SJCRH30 (cell line): ENCODE data around the gene GABRR3. TPM values are rescaled to one million over a fixed set of nuclear protein-coding genes. Genes with fewer than 3 reads are reported as not detected.

Source experiments
- DNase-seq, 2 experiments: peaks; one replicate each; pipeline ENCODE4 v3.0.0-alpha.2; 2015 to 2020
- H3K27ac ChIP-seq: fragments of 250-450 bp; sonication (Bioruptor Pico); 2 replicates; pipeline ENCODE4 v1.5.1; 2020; ENCODE audit warnings: mild to moderate bottlenecking, moderate library complexity
- H3K27me3 ChIP-seq: fragments of 250-450 bp; sonication (Bioruptor Pico); 2 replicates; pipeline ENCODE4 v1.5.1; 2020; ENCODE audit warnings: mild to moderate bottlenecking, moderate library complexity
- H3K36me3 ChIP-seq: fragments of 250-450 bp; sonication (Bioruptor Pico); 2 replicates; pipeline ENCODE4 v1.5.1; 2020; ENCODE audit warnings: mild to moderate bottlenecking, moderate library complexity
- H3K4me1 ChIP-seq: fragments of 250-450 bp; sonication (Bioruptor Pico); 2 replicates; pipeline ENCODE4 v1.5.1; 2020; ENCODE audit warnings: mild to moderate bottlenecking, moderate library complexity
- H3K4me3 ChIP-seq: fragments of 250-450 bp; sonication (Bioruptor Pico); 2 replicates; pipeline ENCODE4 v1.5.1; 2020; ENCODE audit warnings: mild to moderate bottlenecking, moderate library complexity
- H3K9me3 ChIP-seq: fragments of 250-450 bp; sonication (Bioruptor Pico); replicated peaks from 2 replicates; pipeline ENCODE4 v1.5.1; 2020; ENCODE audit warnings: mild to moderate bottlenecking, moderate library complexity
- total RNA-seq: library from RNA; depleted of rRNA; stranded (reverse); fragments of >200 nt; shearing (Covaris generic); gene quantifications from 2 replicates; pipeline ENCODE4 v1.2.3, GENCODE V29; 2014

GABRR3 gene
- total RNA-seq, 1 experiment from 2014 or later: not detected

DNA sequence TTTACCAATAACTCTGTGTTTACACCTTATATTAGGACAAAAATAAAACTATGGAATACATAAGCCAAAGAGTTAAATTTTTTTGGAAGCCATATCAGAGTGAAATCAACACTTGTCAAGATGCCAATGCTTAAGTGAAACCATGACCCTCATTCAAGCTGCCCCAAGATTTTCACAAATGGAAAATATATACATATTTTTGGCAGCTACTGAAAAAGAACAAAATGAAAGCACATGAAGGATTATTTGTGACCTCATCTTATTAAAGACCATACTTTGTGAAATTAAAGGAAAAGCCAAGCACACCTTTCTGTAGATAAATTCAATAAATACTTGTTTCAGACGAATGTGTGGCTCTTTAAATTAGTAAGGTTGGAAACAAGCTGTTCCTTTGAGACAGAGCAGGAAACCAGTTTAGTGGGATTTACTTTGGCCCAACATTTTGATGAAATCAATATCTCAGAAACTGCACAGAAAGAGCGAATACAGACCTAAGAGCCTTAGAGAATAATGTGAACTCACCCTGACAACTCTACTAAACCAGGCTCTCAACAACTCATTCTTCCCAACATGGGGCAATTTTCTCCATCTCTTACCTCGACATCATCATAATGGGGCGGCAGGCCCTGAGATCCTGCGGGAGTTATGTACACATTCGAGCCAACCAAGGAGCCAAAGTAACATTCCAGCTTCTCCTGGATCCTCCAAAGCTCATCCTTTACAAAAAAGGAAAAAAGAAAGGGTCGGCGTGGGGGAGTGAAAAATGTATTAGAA lies 73.9 kb downstream of the GABRR3 start:
- no peak for DNase-seq
- Histone ChIP-seq H3K4me3 (no peak overlapping the region), H3K4me1 (no peaks in the 10 kb centered on the region), H3K36me3 (peaks cover 69% of the 10 kb centered on the region), H3K27me3 (no peaks in the 10 kb centered on the region), H3K27ac (no peak overlapping the region), H3K9me3 (no peaks in the 10 kb centered on the region)

DNA sequence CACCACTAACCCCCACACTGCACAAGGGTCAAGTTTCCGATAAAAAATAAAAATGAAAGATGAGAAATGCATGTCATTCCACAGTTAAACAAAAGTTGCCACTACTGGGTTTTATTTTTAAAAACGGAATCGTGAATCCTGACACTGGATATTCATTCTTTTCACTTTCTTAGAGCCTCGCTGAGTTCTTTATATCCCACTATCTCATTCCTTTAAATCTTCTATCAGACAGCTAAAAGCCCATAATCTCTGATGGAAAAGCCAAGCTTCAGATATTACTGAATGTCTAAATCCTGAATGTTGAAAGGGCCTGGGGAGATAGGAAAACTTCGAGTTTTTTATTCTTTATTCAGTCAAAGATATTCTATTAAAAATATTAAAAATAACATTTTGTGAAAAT lies 74.6 kb downstream of the GABRR3 start:
- Histone ChIP-seq H3K27me3 (no peaks in the 10 kb centered on the region), H3K4me1 (no peaks in the 10 kb centered on the region), H3K27ac (no peak overlapping the region), H3K9me3 (no peaks in the 10 kb centered on the region), H3K4me3 (no peak overlapping the region), H3K36me3 (peaks cover 65% of the 10 kb centered on the region)
- DNase-seq: no peak

DNA sequence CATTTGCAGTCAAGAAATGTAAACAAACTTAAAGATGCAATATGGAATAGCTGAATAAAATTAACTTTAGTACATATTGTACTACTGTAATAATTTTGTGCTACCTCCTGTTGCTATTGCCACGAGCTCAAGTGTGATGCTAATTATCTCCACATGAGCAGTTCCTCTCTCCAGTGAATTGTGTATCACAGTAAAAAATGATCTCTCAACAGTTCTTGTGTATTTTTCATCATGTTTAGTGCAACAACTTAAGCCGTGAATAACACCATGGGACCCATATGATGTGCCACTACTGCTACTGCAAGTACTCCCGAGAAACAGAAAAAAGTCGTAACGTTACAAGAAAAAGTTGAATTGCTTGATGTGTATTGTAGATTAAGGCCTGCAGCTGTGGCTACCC lies 75.2 kb downstream of the GABRR3 start:
- H3K27me3 ChIP-seq: no peaks in the 10 kb centered on the region
- no peaks in the 10 kb centered on the region for H3K4me1 ChIP-seq
- H3K4me3 ChIP-seq: no peak overlapping the region
- no peak overlapping the region for H3K27ac ChIP-seq
- H3K9me3 ChIP-seq: no peaks in the 10 kb centered on the region
- peaks cover 61% of the 10 kb centered on the region for H3K36me3 ChIP-seq
- no peak for DNase-seq

DNA sequence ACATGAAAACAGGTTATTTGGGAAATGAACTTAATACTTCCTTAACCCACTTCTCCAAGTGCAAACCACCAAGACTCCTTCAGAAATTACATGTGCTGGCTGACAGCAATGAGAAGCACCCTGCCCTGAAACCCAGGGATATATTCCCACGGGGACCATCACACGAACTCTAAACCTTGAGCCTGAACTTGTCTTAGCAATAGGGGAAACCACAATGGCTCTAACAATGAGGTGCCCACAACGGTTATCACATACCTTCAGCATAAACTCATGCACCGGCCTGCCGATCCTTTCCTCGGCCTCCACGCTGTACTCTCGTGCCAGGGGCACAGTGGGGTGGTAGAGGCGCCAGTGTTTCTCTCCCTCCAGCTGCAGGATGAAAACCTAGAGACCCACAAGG lies 76.3 kb downstream of the GABRR3 start:
- peaks cover 65% of the 10 kb centered on the region for H3K36me3 ChIP-seq
- no peaks in the 10 kb centered on the region for H3K4me1 ChIP-seq
- H3K27ac ChIP-seq: no peak overlapping the region
- DNase-seq: no peak
- H3K4me3 ChIP-seq: no peak overlapping the region
- H3K27me3 ChIP-seq: no peaks in the 10 kb centered on the region
- H3K9me3 ChIP-seq: no peaks in the 10 kb centered on the region

DNA sequence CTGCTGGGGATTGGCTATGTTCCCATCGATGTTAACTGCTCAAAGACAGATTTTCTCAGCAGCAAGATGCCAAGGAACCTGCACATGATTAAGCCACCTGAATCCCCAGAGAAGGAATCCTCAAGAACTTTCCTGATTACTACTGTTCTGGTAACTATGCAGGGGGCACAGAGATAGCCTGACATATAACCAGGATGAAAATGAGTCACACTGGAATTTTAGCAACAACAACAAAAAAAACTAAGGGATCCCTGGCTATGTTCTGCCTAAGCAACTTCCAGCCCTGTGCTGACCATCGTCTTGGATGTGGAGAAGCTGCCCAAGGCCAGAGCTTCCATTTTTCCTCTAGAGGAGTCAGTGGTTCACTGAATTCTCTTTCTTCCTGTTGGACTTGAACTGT lies 76.7 kb downstream of the GABRR3 start:
- DNase-seq: no peak
- Histone ChIP-seq H3K4me3 (no peak overlapping the region), H3K4me1 (no peaks in the 10 kb centered on the region), H3K9me3 (no peaks in the 10 kb centered on the region), H3K27me3 (no peaks in the 10 kb centered on the region), H3K27ac (no peak overlapping the region), H3K36me3 (peaks cover 64% of the 10 kb centered on the region)

DNA sequence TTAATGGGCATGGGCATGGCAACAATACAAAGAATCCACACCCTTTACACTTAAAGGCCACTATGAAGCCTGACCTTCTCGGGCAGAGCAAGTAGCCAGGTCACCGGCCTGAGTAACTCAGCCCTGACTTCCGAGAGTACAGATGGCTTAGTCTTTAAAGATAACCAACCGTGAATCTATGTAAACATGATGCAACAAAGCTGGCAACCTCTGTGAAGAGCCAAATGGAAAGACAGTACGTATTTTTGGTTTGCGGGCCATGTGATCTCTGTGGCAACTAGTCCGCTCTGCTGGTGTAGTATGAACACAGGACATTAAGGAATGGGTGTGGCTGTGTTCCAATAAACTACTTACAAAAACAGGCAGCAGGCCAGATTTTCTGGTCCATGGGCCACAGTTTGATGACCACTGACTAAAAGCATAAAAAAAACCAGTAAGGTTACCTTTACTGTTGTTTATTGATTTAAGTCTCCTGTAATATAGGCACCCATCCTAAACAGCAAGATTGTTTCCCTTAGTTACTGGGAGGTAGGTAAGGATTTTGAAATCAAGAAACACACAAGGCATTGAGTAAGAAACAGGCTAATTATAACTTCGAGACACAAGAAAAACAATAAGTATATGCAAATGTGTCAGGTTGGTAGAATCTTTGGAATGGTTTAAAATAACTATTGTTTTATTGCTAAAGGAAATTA lies 77.4 kb downstream of the GABRR3 start:
- Histone ChIP-seq H3K27me3 (no peaks in the 10 kb centered on the region), H3K9me3 (no peaks in the 10 kb centered on the region), H3K4me3 (no peak overlapping the region), H3K27ac (no peak overlapping the region), H3K4me1 (no peaks in the 10 kb centered on the region), H3K36me3 (peaks cover 62% of the 10 kb centered on the region)
- DNase-seq: no peak

DNA sequence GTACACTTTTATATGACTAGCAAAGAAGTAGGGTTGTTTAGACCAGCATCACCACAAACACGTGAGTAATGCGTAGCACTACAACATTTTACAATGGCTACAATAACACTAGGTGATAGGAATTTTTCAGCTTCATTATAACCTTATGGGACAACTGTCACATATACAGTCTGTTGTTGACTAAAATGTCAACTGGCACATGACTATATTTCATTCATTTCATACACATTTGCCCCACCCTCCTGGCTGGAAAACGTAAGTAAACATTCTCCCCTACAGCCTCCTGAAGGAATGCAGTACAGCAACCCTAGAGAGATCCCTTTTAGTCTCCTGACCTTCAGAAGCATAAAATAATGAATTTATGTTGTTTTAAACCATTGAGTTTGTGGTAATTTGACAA lies 79.1 kb downstream of the GABRR3 start:
- H3K4me3 ChIP-seq: no peak overlapping the region
- no peaks in the 10 kb centered on the region for H3K9me3 ChIP-seq
- H3K27ac ChIP-seq: no peak overlapping the region
- no peak for DNase-seq
- no peaks in the 10 kb centered on the region for H3K27me3 ChIP-seq
- no peaks in the 10 kb centered on the region for H3K4me1 ChIP-seq
- peaks cover 69% of the 10 kb centered on the region for H3K36me3 ChIP-seq

DNA sequence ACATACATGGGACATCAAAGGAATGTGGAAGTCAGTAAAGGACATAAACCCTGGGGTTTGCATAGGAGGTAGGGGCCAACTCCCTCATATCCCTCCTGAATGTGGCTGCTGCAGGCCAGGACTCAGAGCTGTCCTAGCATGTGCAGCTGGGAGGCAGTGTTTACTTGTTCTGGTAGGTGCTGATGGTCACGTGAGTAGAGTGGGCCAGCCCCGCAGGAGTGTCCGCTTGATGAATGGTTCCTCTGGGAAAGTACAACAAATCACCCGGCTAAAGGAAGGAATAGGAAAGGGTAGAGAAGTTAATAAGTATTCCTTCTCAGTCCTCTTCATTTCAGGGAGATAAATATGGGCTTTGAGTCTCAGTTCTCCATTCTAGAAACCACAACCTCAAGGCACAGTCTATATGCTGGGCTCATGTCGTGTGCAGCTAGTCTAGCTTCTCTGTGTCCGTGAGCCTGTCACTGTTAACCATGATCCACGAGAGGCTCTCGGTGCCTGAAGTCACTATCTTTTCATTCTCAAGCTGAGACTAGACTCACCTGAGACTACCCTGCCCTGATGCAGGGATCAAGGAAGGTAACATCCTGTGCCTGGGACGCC lies 80.8 kb downstream of the GABRR3 start:
- DNase-seq: no peak

DNA sequence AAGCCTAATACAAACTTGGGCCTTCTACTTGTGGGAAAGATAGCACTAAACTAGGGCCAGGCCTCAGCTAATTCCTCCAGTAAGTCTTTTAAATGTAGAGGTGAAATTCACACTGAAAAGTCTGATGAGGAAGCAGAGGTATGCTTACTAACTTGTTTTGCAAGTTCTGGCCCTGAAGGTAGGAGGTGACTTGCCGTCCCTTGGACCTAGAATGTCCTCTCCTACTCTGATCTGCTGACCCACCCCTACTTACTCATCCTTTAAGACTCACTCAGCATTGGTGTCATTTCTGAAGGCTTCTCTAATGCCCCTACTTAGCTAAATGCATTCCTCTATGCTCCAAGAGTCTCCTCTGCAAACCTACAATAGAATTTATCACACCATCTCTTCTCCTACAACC lies 82.2 kb downstream of the GABRR3 start:
- Histone ChIP-seq H3K4me1 (no peaks in the 10 kb centered on the region), H3K27ac (no peak overlapping the region), H3K27me3 (no peaks in the 10 kb centered on the region), H3K4me3 (no peak overlapping the region), H3K36me3 (peaks cover 67% of the 10 kb centered on the region), H3K9me3 (no peaks in the 10 kb centered on the region)
- no peak for DNase-seq

More for the DNA sequence above, 80.8 kb downstream of the GABRR3 start:
- Histone ChIP-seq H3K4me3 (no peak overlapping the region), H3K27ac (no peak overlapping the region), H3K36me3 (peaks cover 69% of the 10 kb centered on the region), H3K27me3 (no peaks in the 10 kb centered on the region), H3K9me3 (no peaks in the 10 kb centered on the region), H3K4me1 (no peaks in the 10 kb centered on the region)

DNA sequence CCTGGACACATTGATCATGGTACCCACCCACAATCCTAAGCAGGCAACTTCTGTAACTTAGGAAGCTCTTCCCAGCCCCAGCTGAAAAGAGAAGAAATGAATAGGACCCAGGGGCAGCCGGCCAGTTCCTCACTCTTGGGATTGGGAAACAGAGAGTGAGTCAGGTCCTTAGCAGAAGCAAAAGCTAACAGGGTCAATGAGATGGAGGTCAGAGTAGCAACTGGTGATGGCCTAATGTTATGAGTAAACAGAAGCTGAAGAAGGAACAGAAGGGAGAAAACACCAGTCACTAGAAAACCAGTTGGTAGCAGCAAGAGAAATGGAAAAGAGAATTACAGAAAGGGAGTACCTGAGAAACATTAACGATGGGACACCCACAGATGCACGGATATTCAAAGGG lies 82.8 kb downstream of the GABRR3 start:
- Histone ChIP-seq H3K4me1 (no peaks in the 10 kb centered on the region), H3K36me3 (peaks cover 68% of the 10 kb centered on the region), H3K27ac (no peak overlapping the region), H3K27me3 (no peaks in the 10 kb centered on the region), H3K9me3 (no peaks in the 10 kb centered on the region), H3K4me3 (no peak overlapping the region)
- no peak for DNase-seq

DNA sequence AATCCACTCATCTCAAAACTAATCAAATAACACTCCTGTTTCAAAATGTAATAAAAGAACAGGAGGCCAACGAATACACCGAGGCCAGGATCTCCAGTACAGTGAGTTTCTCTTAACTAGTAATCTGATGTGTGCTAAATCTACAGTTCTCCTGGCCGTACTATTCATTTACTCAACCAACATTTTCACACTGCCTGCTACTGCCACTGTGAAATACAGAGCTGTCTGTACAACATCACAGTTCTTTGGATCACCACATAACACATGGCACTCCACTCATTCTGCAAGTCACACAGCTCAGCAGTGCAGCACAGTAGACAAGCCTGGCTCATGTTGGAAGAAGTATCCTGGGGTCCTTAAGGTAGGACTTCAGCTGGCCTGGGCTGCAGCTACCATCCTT lies 84.8 kb downstream of the GABRR3 start:
- no peaks in the 10 kb centered on the region for H3K27me3 ChIP-seq
- H3K27ac ChIP-seq: no peak overlapping the region
- no peak for DNase-seq
- no peak overlapping the region for H3K4me3 ChIP-seq
- no peaks in the 10 kb centered on the region for H3K9me3 ChIP-seq
- H3K36me3 ChIP-seq: peaks cover 84% of the 10 kb centered on the region
- H3K4me1 ChIP-seq: no peaks in the 10 kb centered on the region

DNA sequence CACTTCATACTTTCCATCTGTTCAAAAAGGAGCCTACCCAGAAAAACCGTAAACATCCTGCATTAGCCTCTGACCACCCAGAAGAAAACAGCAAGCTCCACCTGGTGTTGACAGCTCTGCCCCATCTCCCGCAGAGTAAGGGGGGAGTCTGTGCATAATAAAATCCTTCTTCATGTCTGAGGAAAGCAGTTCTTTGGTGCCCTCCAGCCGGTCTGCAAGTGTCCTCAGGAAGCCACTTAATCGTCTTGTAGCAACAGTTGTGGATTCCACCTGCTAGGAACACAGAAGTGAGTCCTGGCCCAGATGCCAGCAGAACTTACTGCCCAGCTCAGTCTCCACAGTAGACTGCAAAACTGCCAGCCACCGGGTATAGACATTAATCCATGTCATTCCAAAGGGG lies 85.4 kb downstream of the GABRR3 start:
- H3K27ac ChIP-seq: no peak overlapping the region
- no peak for DNase-seq
- H3K36me3 ChIP-seq: peaks cover 91% of the 10 kb centered on the region
- H3K4me1 ChIP-seq: no peaks in the 10 kb centered on the region
- no peaks in the 10 kb centered on the region for H3K9me3 ChIP-seq
- H3K27me3 ChIP-seq: no peaks in the 10 kb centered on the region
- H3K4me3 ChIP-seq: no peak overlapping the region

DNA sequence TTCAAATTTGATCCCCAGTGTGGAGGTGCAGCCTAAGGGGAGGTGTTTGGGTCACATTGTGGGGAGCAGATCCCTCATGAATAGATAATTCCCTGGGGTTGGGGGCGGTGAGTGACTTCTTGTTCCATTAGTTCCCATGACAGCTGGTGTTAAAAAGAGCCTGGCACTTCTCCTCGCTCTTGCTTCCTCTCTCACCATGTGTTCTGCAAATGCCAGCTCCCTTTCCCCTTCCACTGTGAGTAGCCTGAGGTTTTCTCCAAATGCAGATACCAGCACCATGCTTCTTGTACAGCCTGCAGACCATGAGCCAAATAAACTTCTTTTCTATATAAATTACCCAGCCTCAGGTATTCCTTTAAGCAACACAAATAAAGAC lies 86.0 kb downstream of the GABRR3 start:
- H3K36me3 ChIP-seq: peaks cover 91% of the 10 kb centered on the region

DNA sequence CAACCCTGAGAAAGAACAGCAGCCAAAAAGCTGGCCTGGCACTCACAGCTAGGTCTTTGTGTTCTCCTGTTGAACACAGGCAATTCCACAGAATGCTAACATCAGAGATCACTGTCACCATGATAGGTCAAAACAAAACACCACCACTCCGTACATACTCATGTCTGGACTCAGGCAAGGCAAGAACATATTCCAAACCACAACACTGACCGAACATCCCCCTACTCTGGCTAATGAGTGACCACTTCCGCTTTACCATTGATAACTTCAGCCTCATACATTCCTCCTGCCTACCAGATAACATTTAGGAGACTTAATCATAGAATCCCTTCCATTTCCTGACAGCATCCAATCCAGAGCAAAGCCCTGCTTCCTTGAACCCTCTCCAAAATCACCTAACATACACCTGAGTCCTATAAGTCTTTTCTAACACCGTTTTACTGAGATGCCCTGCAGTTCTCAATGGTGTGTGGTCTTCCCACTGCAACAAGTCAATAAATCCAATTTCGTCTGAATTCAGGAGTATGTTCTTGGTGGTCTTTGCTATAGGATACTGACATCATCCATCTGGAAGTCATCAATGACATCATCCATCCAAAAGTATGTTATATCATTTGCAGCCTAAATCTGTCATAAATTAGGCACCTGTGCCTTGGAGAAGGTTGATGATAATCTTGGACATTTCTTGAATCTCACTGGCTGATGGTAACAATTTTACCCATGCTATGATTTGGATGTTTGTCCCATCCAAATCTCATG lies 86.6 kb downstream of the GABRR3 start:
- Histone ChIP-seq H3K36me3 (peaks cover 89% of the 10 kb centered on the region), H3K27ac (no peak overlapping the region), H3K27me3 (no peaks in the 10 kb centered on the region), H3K9me3 (no peaks in the 10 kb centered on the region), H3K4me1 (no peaks in the 10 kb centered on the region), H3K4me3 (no peak overlapping the region)
- DNase-seq: no peak

More for the DNA sequence above, 86.0 kb downstream of the GABRR3 start:
- no peak for DNase-seq
- H3K27ac ChIP-seq: no peak overlapping the region
- no peaks in the 10 kb centered on the region for H3K9me3 ChIP-seq
- no peaks in the 10 kb centered on the region for H3K27me3 ChIP-seq
- H3K4me3 ChIP-seq: no peak overlapping the region
- no peaks in the 10 kb centered on the region for H3K4me1 ChIP-seq
